GM13976 (cell line): ENCODE results near the gene ERCC6L2.

Experiments
- DNase-seq: peaks from one replicate; pipeline ENCODE4 v3.0.0; 2012; ENCODE audit warnings: low spot score
- in situ Hi-C: fragments of 300-500 bp; cut with MboI; formaldehyde crosslinking; loops from one replicate; pipeline ENCODE4 v1.12.0; 2022; ENCODE audit warnings: low sequenced_read_pairs, mixed read lengths, inconsistent platforms; ENCODE audit not compliant: unreplicated experiment
- TF ChIP-seq, protein P1 (sequence below): IDR thresholded peaks from 2 replicates; pipeline ENCODE4 v1.5.1; 2012; ENCODE audit warnings: borderline replicate concordance, mild to moderate bottlenecking; ENCODE audit not compliant: insufficient read depth; ENCODE audit errors: extremely low read depth, missing control alignments, control extremely low read depth

The ERCC6L2 gene

DNA sequence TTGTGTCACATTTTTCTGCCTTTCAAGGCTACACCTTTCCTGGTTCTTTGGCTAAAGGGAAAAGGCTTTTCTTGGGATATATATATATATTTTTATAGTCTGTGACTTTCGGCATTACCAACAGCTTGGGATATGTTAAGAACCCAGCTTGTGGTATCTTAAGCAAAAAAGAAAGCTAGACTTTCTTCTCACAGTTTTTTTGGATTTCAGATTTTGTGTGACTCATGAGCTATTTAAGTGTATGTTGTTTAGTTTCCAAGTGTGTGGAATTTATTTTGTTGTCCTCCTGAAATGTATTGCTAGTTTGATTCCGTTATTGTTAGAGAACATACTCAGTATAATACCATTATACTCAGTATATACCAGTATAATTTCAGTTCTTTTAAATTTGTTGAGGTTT lies 64.8 kb downstream of the ERCC6L2 start:
- DNase-seq = no peak
- TF ChIP-seq, protein P1, sequence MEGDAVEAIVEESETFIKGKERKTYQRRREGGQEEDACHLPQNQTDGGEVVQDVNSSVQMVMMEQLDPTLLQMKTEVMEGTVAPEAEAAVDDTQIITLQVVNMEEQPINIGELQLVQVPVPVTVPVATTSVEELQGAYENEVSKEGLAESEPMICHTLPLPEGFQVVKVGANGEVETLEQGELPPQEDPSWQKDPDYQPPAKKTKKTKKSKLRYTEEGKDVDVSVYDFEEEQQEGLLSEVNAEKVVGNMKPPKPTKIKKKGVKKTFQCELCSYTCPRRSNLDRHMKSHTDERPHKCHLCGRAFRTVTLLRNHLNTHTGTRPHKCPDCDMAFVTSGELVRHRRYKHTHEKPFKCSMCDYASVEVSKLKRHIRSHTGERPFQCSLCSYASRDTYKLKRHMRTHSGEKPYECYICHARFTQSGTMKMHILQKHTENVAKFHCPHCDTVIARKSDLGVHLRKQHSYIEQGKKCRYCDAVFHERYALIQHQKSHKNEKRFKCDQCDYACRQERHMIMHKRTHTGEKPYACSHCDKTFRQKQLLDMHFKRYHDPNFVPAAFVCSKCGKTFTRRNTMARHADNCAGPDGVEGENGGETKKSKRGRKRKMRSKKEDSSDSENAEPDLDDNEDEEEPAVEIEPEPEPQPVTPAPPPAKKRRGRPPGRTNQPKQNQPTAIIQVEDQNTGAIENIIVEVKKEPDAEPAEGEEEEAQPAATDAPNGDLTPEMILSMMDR = no peak
- in situ Hi-C loops = no loop called here

DNA sequence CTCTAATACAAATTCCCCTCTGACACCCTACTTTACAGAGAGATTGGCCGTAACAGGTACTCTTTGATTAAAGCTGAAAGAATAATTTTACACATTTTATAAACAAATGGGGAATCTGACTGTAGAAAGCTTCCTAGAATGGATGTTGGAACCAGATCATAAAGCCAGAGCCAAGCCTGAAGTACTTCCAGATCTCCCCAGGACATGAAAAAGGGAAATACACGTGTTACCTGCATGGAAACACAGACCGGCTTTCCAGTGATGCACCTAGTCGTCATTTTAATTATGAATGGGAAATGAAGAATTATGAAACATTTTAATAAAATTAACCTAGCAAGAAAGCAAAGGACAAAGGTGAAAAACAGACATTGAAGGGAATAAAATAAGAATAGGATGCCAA lies 66.5 kb downstream of the ERCC6L2 start:
- TF ChIP-seq, protein P1 = no peak
- no peak for DNase-seq
- in situ Hi-C loops = no loop called here

DNA sequence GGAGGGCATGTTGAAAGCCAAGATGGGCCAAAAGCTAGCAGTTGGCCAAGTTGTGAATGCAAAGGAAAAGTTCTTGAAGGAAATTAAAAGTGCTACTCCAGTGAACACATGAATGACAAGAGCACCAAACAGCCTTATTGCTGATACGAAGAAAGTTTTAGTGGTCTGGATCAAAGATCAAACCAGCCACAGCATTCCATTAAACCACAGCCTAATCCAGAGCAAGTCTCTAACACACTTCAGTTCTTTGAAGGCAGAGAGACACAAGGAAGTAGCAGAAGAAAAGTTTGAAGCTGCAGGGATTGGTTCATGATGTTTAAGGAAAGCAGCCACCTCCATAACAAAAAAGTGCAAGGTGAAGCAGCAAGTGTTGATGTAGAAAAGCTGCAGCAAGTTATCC lies 71.6 kb downstream of the ERCC6L2 start:
- in situ Hi-C loops = no loop called here
- DNase-seq = no peak
- TF ChIP-seq, protein P1 = no peak

DNA sequence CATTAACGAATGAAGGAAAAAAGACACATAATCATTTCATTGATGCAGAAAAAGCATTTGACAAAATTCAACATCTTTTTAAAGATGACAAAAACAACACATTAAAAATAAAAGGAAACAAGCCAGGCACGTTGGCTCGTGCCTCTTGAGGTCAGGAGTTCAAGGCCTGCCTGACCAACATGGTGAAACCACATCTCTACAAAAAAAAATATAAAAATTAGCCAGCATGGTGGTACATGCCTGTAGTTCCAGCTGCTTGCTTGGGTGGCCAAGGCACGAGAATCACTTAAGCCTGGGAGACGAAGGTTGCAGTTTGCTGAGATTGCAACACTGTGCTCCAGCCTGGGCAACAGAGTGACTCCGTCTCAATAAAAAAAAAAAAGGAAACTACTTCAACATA lies 77.0 kb downstream of the ERCC6L2 start:
- TF ChIP-seq, protein P1 = no peak
- in situ Hi-C loops = no loop called here
- DNase-seq = no peak

DNA sequence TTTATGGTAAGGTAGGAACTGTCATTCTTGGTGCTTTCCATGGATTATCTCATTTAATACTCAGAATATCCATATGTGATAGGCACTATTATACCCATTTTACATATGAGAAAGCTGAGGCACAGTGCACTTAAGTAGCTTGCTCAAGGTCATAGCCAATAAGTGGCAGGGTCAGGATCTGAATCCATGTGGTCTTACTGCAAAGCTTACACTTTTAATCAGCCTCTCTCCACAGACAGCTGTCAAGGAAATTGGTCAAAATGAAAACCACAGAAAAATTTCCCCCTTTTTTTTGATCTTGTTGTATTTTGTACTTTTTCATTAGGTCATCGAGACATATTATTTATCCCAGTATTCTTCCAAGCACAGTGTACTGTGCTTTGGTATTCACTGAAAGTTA lies 78.5 kb downstream of the ERCC6L2 start:
- in situ Hi-C loops = no loop called here
- TF ChIP-seq, protein P1 = no peak
- peak; percentile 4 for DNase-seq

DNA sequence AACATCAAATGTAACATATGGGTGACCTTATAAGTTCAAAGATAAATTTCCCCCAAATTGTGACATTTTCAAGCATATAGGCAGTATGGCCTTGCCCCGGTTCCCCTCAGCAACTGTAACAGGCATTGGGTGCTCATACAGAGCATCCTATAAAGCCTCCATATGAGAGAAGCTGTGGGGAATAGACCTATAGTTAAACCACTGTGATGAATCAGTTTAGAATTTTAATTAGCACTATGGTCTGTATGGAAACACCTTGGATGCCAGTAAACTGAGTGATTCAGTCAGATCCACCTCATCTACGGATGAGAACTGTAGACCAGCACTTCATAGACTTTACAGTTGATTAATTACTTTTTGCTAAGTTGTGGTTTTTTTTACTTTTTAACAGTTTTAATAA lies 79.4 kb downstream of the ERCC6L2 start:
- no peak for DNase-seq
- TF ChIP-seq, protein P1 = no peak
- in situ Hi-C loops = no loop called here

DNA sequence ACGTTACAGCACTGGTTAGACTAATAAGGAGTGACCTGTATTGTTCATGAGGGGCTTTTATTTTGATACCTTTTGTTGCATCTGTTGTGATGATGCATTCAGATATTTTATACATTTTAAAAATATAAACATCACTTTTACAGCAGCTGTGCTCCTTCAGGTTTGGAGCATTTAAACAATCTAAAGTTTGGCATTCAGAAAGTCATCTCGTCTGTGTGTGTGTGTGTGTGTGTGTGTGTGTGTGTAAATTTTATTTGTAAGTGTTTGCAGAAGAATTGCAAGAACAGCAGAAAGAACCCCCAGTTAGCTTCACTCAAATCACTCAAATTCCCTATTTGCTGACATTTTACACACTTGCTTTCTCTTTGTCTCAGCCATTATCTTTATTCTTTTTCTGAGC lies 87.4 kb downstream of the ERCC6L2 start:
- TF ChIP-seq, protein P1 = no peak
- DNase-seq = no peak
- in situ Hi-C loops = no loop called here
